Activated CD4-positive, alpha-beta T cell treated with anti-CD3 and anti-CD28 coated beads, Interleukin-2, amount 10 ng/mL, durations not matched to agents 24 days and 14 days (primary cell): ENCODE results near the gene HOXB8. TPM values are rescaled to one million over a fixed set of nuclear protein-coding genes. Genes with fewer than 3 reads are reported as not detected.
A peak's percentile ranks its signal among the peaks of the same experiment; 100 is the strongest.

Experiments used
- DNase-seq: peaks from one replicate; pipeline ENCODE4 v3.0.0; 2022
- H3K27ac Mint-ChIP-seq: one replicate; pipeline ENCODE4 v1.8.0; 2022; ENCODE audit warnings: mild to moderate bottlenecking, mixed read lengths
- H3K27me3 Mint-ChIP-seq: one replicate; pipeline ENCODE4 v1.8.0; 2022; ENCODE audit warnings: mixed read lengths
- H3K36me3 Mint-ChIP-seq: one replicate; pipeline ENCODE4 v1.8.0; 2022; ENCODE audit warnings: low read depth, mild to moderate bottlenecking, mixed read lengths
- H3K4me1 Mint-ChIP-seq: one replicate; pipeline ENCODE4 v1.8.0; 2021; ENCODE audit warnings: mixed read lengths
- H3K4me3 Mint-ChIP-seq: one replicate; pipeline ENCODE4 v1.8.0; 2022; ENCODE audit warnings: mild to moderate bottlenecking, moderate library complexity, mixed read lengths
- H3K9me3 Mint-ChIP-seq: one replicate; pipeline ENCODE4 v1.8.0; 2021; ENCODE audit warnings: mixed read lengths
- intact Hi-C: fragments of 100-400 bp; cut with micrococcal nuclease; formaldehyde crosslinking; loops from one replicate; pipeline ENCODE4 v1.15.1; 2023
- total RNA-seq: library from RNA; stranded (reverse); gene quantifications from 2 replicates; pipeline ENCODE4 v1.2.3, GENCODE V29; 2022

Gene HOXB8
- total RNA-seq, result not detected in 2 replicates

DNA sequence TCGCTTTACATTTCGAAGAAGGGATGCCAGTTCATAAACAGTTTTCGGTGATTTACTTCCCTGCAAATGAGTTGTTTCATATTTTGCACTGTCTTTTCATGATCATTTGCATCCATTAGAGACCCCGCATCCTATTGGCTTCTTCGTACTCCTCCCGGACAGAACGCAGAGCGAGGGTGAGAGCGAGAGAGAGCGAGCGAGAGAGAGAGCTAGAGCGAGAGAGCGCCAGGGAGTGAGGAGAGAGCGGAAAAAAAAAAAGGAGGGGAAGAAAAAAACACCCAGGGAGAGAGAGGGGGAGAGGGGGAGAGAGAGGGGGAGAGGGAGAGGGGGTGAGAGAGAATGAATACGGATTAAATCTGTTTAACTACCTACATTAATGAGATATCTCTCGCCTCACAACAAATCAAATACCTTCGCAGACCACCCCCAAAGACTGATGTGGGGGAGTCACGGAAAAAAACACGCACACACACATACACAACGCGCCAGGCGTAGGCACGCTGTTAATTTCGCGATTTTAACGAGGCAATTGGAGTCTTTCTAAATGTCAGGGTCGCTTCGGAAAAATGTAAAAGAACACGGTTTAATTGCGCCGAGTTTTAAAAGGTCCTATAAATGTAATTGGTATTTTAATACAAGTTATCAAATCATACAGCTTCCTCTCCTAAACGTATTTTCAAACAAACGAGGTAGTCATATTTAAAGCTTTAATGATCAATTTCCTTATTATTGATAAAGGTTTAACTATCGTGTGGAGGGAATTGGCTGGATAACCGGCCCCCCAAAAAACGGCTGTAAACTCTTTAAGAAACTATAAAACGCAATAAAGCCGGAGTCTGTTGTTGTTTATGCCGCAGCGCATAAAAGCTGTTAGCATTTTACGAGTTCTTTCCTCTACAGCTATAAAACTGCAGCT is at the start of gene HOXB8:
HOXB8 (minus strand) TSS at position 246 of the 916 bp plus-strand sequence. CDS start 588 bp downstream, outside the sequence.
- H3K9me3 Mint-ChIP-seq, result no peaks in the 10 kb centered on the region
- H3K27me3 Mint-ChIP-seq, result peaks cover 84% of the 10 kb centered on the region
- peaks cover 50% of the 10 kb centered on the region for H3K4me1 Mint-ChIP-seq
- peak within 1 kb of the TSS; percentile 55 for H3K4me3 Mint-ChIP-seq
- intact Hi-C loops, result loop anchor here (2.0 to 10.0 kb wide), 2 partner anchors 137 to 1349 kb away; partner anchors contain the start of gene DLX4
- peaks cover 7% of the 10 kb centered on the region for H3K36me3 Mint-ChIP-seq
- peak within 1 kb of the TSS; percentile 75 for H3K27ac Mint-ChIP-seq
- DNase-seq, result no peak

DNA sequence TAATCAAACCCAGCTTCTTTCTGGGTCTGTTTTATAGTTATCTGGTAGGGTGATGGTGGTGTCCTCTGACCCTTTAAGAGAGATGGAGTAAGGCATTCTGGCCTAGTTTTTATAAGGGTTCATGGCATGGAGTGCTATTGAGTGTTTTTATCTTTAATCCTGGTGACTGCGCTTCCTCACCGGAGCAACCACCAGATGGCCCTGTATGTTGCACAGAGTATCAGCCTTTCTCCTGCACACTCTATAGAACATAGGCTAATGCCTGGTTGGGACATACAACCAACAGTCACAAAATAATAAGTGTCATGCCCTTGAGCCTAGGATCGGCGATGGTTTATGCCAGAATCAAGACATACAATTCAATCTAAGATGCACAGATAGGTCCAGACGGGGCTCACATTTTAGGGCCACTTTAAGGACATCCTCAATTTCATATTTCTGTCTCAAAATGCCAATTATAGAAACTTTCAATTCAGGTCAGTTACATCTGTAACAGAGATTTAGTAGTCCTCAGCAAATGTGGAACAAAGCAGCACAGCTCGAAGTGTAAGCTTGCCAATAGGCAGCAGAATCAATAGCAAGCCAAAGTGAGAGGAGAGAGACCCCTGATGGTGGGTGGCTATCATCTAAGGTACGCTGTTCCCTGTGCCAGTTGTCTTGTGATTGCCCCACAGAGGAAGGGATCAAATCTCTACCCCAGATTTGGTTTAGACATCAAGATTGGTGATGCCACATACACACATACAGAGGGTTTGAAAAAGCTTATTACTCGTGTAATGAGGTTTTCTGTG is 48.2 kb upstream of the HOXB8 start:
- Mint-ChIP-seq H3K27ac (no peak overlapping the region), H3K4me1 (no peaks in the 10 kb centered on the region), H3K4me3 (no peak overlapping the region), H3K9me3 (no peaks in the 10 kb centered on the region), H3K27me3 (peaks cover 30% of the 10 kb centered on the region), H3K36me3 (no peaks in the 10 kb centered on the region)
- intact Hi-C loops, result no loop called here
- no peak for DNase-seq

DNA sequence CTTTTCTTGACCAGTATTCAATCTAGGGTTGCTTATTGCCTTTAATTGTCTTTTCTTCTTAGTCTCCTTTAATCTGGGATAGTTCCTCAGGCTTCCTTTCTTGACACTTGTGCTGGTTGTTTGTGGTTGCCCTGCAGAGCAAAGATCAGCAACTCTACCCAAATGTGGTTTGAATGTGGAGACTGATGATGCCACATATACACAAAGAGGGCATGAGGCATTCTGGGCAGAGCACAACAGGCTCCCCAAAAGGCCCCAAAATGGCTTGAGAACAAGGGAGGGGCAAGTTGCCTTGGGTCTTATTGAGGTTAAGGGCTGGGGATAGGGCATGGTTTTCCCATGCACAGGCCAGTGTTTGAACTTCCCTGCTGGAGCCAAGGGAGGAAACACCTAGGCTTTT is 40.8 kb upstream of the HOXB8 start:
- no peak overlapping the region for H3K27ac Mint-ChIP-seq
- intact Hi-C loops, result no loop called here
- peaks cover 5% of the 10 kb centered on the region for H3K4me1 Mint-ChIP-seq
- no peak overlapping the region for H3K4me3 Mint-ChIP-seq
- DNase-seq, result no peak
- H3K9me3 Mint-ChIP-seq, result no peaks in the 10 kb centered on the region
- no peaks in the 10 kb centered on the region for H3K36me3 Mint-ChIP-seq
- peaks cover 47% of the 10 kb centered on the region for H3K27me3 Mint-ChIP-seq

DNA sequence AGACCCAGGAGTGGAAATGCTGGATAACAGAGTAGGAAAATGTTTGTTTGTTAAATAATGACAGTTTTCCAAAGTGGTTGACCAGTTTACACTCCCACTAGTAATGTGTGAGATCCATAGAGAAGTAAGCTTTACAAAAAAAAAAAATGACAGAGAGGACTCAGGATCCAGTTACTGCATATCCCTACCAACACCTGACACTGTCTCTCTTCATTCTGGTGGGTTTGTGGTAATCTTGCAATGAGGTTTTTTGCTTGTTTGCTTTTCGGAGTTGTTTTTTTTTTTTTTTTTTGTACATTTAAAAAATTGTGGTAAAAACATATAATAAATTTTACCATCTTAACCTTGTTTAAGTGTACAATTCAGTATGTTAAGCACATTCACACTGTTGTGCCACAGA is 34.6 kb upstream of the HOXB8 start:
- Mint-ChIP-seq H3K36me3 (no peaks in the 10 kb centered on the region), H3K27me3 (peaks cover 61% of the 10 kb centered on the region), H3K4me1 (peaks cover 21% of the 10 kb centered on the region), H3K4me3 (no peak overlapping the region), H3K27ac (no peak overlapping the region), H3K9me3 (no peaks in the 10 kb centered on the region)
- DNase-seq, result no peak
- intact Hi-C loops, result no loop called here

DNA sequence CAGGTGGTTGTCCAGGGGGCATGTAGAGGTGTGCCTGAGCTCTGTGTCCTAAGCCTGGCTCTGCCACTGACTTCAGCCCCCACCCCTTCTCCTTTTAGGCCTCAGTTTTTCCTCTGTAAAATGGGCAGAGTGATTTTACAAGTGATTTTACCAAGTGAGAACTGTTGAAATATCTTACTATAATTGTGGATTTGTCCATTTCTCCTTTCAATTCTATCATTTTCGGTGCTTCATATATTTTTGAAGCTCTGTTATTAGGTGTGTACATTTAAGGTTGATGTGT is 32.8 kb upstream of the HOXB8 start:
- Mint-ChIP-seq H3K27me3 (peaks cover 73% of the 10 kb centered on the region), H3K4me1 (peaks cover 21% of the 10 kb centered on the region)
- intact Hi-C loops, result no loop called here

DNA sequence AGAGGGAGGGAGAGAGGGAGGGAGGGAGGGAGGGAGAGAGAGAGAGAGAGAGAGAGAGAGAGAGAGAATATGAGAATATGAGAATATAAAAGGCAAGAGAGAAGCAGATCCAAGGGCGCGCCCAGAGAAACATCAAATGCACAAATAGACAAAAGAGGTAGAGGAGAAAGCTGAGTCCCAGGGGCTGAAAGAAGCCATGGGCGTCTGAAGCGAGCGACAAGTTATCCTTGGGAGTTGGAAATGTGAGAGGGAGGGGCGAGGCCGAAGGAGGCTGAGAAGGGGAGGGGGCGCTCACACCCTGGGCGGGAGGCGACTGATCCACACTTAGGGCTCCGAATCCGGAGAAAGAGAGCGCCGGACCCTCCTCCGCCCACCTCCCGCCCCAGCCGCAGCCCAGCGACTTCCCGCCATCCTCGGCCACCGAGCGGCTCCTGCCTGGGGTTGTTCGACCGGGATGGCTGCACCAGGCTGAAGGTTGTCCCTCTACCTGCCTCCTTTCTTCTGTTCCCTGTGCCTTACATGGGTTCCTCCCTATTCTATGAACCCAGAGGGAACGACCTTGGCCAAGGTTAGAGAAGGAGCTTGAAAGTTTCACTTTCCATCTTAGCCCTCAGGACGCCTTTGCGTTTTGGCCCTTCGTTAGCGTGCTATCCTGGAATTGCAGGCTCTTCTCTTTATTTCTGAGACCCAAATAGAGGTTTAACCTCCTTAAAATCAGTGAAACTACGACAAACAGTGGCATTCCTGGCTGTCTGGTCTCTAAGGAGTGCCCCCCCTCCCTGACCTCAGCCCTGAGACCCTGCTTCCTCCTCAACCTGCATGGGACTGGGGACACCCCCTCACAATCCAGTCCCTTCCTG is 32.2 kb upstream of the HOXB8 start:
- no peak overlapping the region for H3K27ac Mint-ChIP-seq
- H3K4me1 Mint-ChIP-seq, result peaks cover 19% of the 10 kb centered on the region
- intact Hi-C loops, result no loop called here

More for the DNA sequence above, 32.8 kb upstream of the HOXB8 start:
- no peak for DNase-seq
- peak overlapping the region; percentile 56 for H3K4me3 Mint-ChIP-seq
- no peaks in the 10 kb centered on the region for H3K36me3 Mint-ChIP-seq
- H3K9me3 Mint-ChIP-seq, result no peaks in the 10 kb centered on the region
- no peak overlapping the region for H3K27ac Mint-ChIP-seq

DNA sequence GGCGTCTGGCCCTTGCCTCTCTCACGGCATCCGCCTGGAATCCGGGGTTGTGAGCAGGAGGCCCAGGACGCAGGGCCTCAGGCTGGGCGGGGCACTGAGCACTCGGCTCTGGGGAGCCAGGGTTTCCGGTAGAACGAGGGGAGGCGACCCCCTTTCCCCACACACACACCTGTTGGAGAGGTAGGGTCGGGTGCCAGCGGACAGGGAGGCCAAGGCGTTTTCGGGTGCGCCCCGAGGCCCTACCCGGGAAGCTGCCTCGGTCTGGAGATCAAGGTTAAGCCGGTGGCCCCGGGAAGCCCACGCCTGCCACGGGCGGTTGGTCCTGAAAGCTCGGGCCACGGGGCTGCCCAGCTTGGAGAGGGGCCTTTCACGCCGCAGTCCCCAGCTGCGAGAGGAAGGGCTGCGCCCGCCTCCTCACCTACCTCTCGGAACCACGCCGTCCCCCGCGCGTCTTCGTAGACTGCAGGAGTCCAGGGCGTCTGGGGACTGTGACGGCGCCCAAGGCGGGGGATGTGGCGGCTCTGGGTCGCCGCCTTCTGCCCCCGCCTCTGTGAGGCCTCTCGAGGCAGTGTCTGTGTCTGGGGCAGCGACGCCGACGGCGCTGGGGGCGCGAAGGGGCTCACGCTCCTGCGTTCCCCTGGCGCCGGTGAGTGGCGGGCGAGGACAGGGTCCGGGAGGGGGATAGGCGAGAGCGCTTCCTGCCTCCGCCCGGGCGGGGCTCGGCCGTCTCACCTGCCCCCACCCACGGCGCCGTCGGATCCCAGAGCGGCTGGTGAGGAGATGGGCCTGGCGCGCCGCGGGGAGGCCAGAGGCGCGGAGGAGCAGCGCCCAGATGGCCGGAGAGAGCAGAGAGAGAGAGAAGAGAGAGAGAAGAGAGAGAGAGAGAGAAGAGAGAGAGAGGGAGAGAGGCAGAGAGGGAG is 31.4 kb upstream of the HOXB8 start:
- DNase-seq, result peak; percentile 69
- Mint-ChIP-seq H3K27ac (no peak overlapping the region), H3K4me3 (peak overlapping the region; percentile 56), H3K36me3 (peaks cover 2% of the 10 kb centered on the region), H3K9me3 (no peaks in the 10 kb centered on the region), H3K27me3 (peaks cover 80% of the 10 kb centered on the region), H3K4me1 (peaks cover 19% of the 10 kb centered on the region)
- intact Hi-C loops, result no loop called here

More for the DNA sequence above, 32.2 kb upstream of the HOXB8 start:
- H3K36me3 Mint-ChIP-seq, result no peaks in the 10 kb centered on the region
- peaks cover 75% of the 10 kb centered on the region for H3K27me3 Mint-ChIP-seq
- no peak for DNase-seq
- peak overlapping the region; percentile 56 for H3K4me3 Mint-ChIP-seq
- no peaks in the 10 kb centered on the region for H3K9me3 Mint-ChIP-seq

DNA sequence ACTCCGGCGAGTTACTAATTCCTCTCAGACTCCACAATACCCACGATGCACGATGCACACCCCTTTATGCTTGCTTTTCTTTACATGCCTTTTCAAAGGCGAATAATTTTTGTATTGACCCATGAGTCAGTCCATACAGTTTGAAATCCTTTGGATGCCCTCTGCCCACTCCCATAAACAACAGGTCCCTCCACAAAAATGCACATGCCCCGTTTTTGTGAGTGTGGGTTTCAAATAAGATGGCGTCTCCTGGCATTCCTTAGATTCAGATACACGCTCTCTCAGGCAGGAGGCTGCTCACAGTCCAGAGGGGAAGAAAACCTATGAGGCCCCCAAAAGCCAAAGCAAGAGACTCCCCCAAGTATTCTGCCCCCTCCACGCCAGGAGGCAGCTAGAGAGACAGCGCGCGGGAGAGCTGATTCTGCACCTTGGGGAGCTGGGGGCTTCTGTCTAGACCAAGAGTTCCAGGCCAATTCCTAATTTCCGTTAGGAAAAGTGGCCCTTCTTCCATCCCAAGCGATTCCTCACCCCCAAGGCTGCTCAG is 30.6 kb upstream of the HOXB8 start:
- Mint-ChIP-seq H3K27ac (no peak overlapping the region), H3K4me1 (peaks cover 21% of the 10 kb centered on the region), H3K36me3 (peaks cover 2% of the 10 kb centered on the region), H3K4me3 (peak overlapping the region; percentile 56), H3K27me3 (peaks cover 86% of the 10 kb centered on the region), H3K9me3 (no peaks in the 10 kb centered on the region)
- DNase-seq, result no peak
- intact Hi-C loops, result no loop called here

DNA sequence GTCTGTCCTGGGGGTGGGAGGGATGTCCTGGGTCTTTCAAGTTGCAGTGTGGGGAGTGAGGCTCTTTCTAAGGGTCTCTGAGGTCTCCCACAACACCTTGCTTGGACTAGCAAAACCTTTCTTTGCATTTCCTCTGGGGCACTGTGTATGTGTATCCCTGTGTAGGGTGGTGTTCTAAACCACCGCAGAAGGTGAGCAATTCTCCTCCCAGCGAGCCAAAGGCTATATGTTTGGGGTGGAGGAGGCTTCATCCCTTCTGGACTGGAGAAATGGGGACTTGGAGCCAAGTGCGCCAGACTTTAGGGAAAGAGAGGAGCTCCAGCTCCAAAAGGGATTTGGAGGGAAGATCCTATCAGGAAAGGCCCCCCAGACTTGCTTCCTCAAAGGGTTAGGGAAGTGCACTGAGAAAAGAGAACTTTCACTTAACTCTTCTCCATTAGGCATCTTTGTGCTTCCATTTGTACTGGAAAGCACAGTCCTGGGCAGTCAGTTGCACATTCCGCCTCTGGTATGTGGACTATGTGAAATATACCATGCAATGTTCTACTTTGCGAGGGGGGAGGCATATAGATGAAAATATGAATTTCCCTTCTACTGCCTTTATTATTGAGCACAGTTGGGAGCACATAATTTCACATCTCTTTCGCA is 29.9 kb upstream of the HOXB8 start:
- H3K27me3 Mint-ChIP-seq, result peaks cover 87% of the 10 kb centered on the region
- H3K4me3 Mint-ChIP-seq, result no peak overlapping the region
- H3K36me3 Mint-ChIP-seq, result peaks cover 2% of the 10 kb centered on the region
- DNase-seq, result no peak
- intact Hi-C loops, result loop anchor here (5.0 kb wide), 1 partner anchor 77 kb away; the partner anchor contains the start of genes PRAC1 and PRAC2
- H3K4me1 Mint-ChIP-seq, result peaks cover 21% of the 10 kb centered on the region
- H3K9me3 Mint-ChIP-seq, result no peaks in the 10 kb centered on the region
- no peak overlapping the region for H3K27ac Mint-ChIP-seq

DNA sequence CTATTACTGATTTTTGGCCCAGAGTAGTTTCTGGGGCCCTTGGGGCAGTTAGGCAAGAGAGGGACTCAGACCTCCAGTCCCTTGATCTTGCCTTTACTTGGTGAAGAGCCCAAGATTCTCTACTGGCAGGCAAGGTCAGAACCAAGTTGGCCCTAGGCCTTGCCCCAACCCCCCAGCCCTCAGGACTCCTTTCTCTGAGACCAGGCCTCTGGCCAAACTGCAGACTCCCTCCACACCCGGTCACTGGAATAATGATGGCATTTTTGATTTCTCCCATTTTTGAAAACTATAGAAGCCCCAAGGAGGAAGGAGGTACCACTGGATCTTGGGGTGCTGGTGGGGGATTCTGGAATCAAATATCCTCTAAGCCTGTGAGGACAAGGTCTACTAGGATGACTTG is 29.1 kb upstream of the HOXB8 start:
- peaks cover 21% of the 10 kb centered on the region for H3K4me1 Mint-ChIP-seq
- intact Hi-C loops, result loop anchor here (5.0 kb wide), 1 partner anchor 78 kb away; the partner anchor contains the start of genes PRAC1 and PRAC2
- no peaks in the 10 kb centered on the region for H3K9me3 Mint-ChIP-seq
- H3K4me3 Mint-ChIP-seq, result no peak overlapping the region
- H3K36me3 Mint-ChIP-seq, result peaks cover 2% of the 10 kb centered on the region
- peaks cover 88% of the 10 kb centered on the region for H3K27me3 Mint-ChIP-seq
- H3K27ac Mint-ChIP-seq, result no peak overlapping the region
- DNase-seq, result no peak

DNA sequence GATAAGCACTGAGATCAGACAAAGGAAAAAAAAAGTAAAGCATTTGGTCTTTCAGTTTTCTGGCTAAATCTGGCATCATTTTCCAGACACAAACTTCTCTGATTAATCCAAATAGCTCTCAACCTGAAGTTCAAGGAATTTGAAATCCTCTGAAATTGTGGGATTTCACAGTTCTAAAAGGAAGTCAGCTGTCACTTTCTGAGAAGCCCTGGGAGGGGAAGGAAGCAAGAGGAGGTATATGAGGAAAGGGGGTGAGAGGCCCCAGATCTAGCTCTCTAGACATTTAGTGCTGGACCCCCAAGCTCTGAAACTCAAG is 28.6 kb upstream of the HOXB8 start:
- Mint-ChIP-seq H3K9me3 (no peaks in the 10 kb centered on the region), H3K27me3 (peaks cover 92% of the 10 kb centered on the region), H3K4me3 (no peak overlapping the region), H3K4me1 (peaks cover 21% of the 10 kb centered on the region), H3K27ac (no peak overlapping the region), H3K36me3 (peaks cover 2% of the 10 kb centered on the region)
- intact Hi-C loops, result loop anchor here (5.0 kb wide), 1 partner anchor 79 kb away; the partner anchor contains the start of genes PRAC1 and PRAC2
- no peak for DNase-seq
